ENCODE data around the gene RNF146. TPM values are rescaled to one million over a fixed set of nuclear protein-coding genes. Genes with fewer than 3 reads are reported as not detected.
"Not testable (repeated sequence)": the region's sequence is repeated elsewhere in the genome, so short reads cannot be mapped to it uniquely, and the experiment has no call there.

RNF146 gene
- total RNA-seq, 2 experiments from 2014 or later = 9.7 to 10.8 TPM

GRCh38 chr6:127317388-127318128, 50.9 kb downstream of the RNF146 start:
- no peaks in the 10 kb centered on the region for H3K27me3 Mint-ChIP-seq (ENCODE audit: low read depth)
- H3K4me1 Mint-ChIP-seq (ENCODE audit: low read depth) = peaks cover 12% of the 10 kb centered on the region
- CTCF ChIA-PET = no interaction called here
- no peaks in the 10 kb centered on the region for H3K9me3 Mint-ChIP-seq
- peaks cover 33% of the 10 kb centered on the region for H3K36me3 Mint-ChIP-seq (ENCODE audit: low read depth)
- no peak for DNase-seq
- intact Hi-C loops (cut with micrococcal nuclease) = no loop called here
- H3K4me3 Mint-ChIP-seq = no peak overlapping the region
- H3K27ac Mint-ChIP-seq = no peak overlapping the region

GRCh38 chr6:127319686-127320085, 53.0 kb downstream of the RNF146 start:
- H3K4me3 Mint-ChIP-seq = no peak overlapping the region
- H3K9me3 Mint-ChIP-seq = no peaks in the 10 kb centered on the region
- no peak for DNase-seq
- CTCF ChIA-PET = interaction anchor here (0.7 kb wide), 1 partner anchor 20 kb away, joined by 5 read pairs; no protein-coding TSS in a partner anchor
- H3K36me3 Mint-ChIP-seq (ENCODE audit: low read depth) = peaks cover 32% of the 10 kb centered on the region
- peaks cover 11% of the 10 kb centered on the region for H3K4me1 Mint-ChIP-seq (ENCODE audit: low read depth)
- H3K27me3 Mint-ChIP-seq (ENCODE audit: low read depth) = no peaks in the 10 kb centered on the region
- intact Hi-C loops (cut with micrococcal nuclease) = no loop called here
- H3K27ac Mint-ChIP-seq = no peak overlapping the region

GRCh38 chr6:127328043-127328609, 61.5 kb downstream of the RNF146 start:
- no peak overlapping the region for H3K4me3 Mint-ChIP-seq
- intact Hi-C loops (cut with micrococcal nuclease) = no loop called here
- CTCF ChIA-PET = interaction anchor here (0.8 kb wide), 1 partner anchor 25 kb away, joined by 3 read pairs; no protein-coding TSS in a partner anchor
- no peak for DNase-seq
- peaks cover 5% of the 10 kb centered on the region for H3K4me1 Mint-ChIP-seq (ENCODE audit: low read depth)
- H3K27ac Mint-ChIP-seq = no peak overlapping the region
- H3K9me3 Mint-ChIP-seq = no peaks in the 10 kb centered on the region
- no peaks in the 10 kb centered on the region for H3K27me3 Mint-ChIP-seq (ENCODE audit: low read depth)
- peaks cover 29% of the 10 kb centered on the region for H3K36me3 Mint-ChIP-seq (ENCODE audit: low read depth)

GRCh38 chr6:127331256-127331655, 64.6 kb downstream of the RNF146 start:
- H3K36me3 Mint-ChIP-seq (ENCODE audit: low read depth) = peaks cover 19% of the 10 kb centered on the region
- CTCF ChIA-PET = not testable (repeated sequence)

GRCh38 chr6:127332383-127332961, 65.8 kb downstream of the RNF146 start:
- no peak overlapping the region for H3K4me3 Mint-ChIP-seq
- no peak for DNase-seq
- CTCF ChIA-PET = interaction anchor here (0.6 to 1.5 kb wide), 2 partner anchors 10 to 142 kb away, joined by 3 read pairs; no protein-coding TSS in a partner anchor
- H3K9me3 Mint-ChIP-seq = no peaks in the 10 kb centered on the region
- no peak overlapping the region for H3K27ac Mint-ChIP-seq
- H3K36me3 Mint-ChIP-seq (ENCODE audit: low read depth) = peaks cover 21% of the 10 kb centered on the region
- intact Hi-C loops (cut with micrococcal nuclease) = loop anchor here (1.0 kb wide), 1 partner anchor 8 kb away; no protein-coding TSS in a partner anchor
- no peaks in the 10 kb centered on the region for H3K27me3 Mint-ChIP-seq (ENCODE audit: low read depth)
- H3K4me1 Mint-ChIP-seq (ENCODE audit: low read depth) = peaks cover 34% of the 10 kb centered on the region

More at GRCh38 chr6:127331256-127331655, 64.6 kb downstream of the RNF146 start:
- H3K27ac Mint-ChIP-seq; DNase-seq; H3K4me3 Mint-ChIP-seq; H3K27me3 Mint-ChIP-seq (ENCODE audit: low read depth); intact Hi-C loops (cut with micrococcal nuclease); H3K9me3 Mint-ChIP-seq: not testable (repeated sequence)
- H3K4me1 Mint-ChIP-seq (ENCODE audit: low read depth) = peaks cover 22% of the 10 kb centered on the region

Other genes starting within 250 kb of the RNF146 start
- gene RSPO3, start 148.2 kb upstream of the RNF146 start, total RNA-seq = not detected
- gene ECHDC1, start 76.7 kb downstream of the RNF146 start, total RNA-seq = 10 to 100 TPM; 40.1 to 41.4 TPM
- gene KIAA0408, start 192.5 kb downstream of the RNF146 start, total RNA-seq = 1 to 10 TPM; 2.0 to 3.1 TPM

All from activated naive CD4-positive, alpha-beta T cell treated with anti-CD3 and anti-CD28 coated beads for 36 hours (primary cell).